NCI-H2171 (cell line): Measurements from ENCODE around the gene METRNL.
"Not testable (repeated sequence)": the region's sequence is repeated elsewhere in the genome, so short reads cannot be mapped to it uniquely, and the experiment has no call there.

Experiments used
- DNase-seq: peaks from one replicate; lab custom pipeline; 2025; lab: John Stamatoyannopoulos, UW

The METRNL gene

GRCh38 chr17:83052241-83052564 is 27.2 kb upstream of the METRNL start:
- DNase-seq = no peak

GRCh38 chr17:83053021-83053681 is 26.3 kb upstream of the METRNL start:
- DNase-seq = no peak

GRCh38 chr17:83053739-83054451 is 25.5 kb upstream of the METRNL start:
- DNase-seq = no peak

- no peak for DNase-seq
These were observed 24.8 kb upstream of the METRNL start for GRCh38 chr17:83054518-83055125.

GRCh38 chr17:83055176-83055575 is 24.2 kb upstream of the METRNL start:
- not testable (repeated sequence) for DNase-seq

- no peak for DNase-seq
These were observed 23.4 kb upstream of the METRNL start for GRCh38 chr17:83055911-83056582.

- no peak for DNase-seq
These were observed 22.6 kb upstream of the METRNL start for GRCh38 chr17:83056583-83057396.

- DNase-seq = no peak
These were observed 22.0 kb upstream of the METRNL start for GRCh38 chr17:83057397-83057761.

GRCh38 chr17:83057793-83058265 is 21.6 kb upstream of the METRNL start:
- DNase-seq = no peak

GRCh38 chr17:83058266-83058798 is 21.1 kb upstream of the METRNL start:
- DNase-seq = no peak

- no peak for DNase-seq
These were observed 17.8 kb upstream of the METRNL start for GRCh38 chr17:83061586-83061985.

GRCh38 chr17:83062011-83062817 is 17.2 kb upstream of the METRNL start:
- no peak for DNase-seq

GRCh38 chr17:83062818-83063671 is 16.4 kb upstream of the METRNL start:
- DNase-seq = no peak

GRCh38 chr17:83064021-83064731 is 15.2 kb upstream of the METRNL start:
- no peak for DNase-seq

GRCh38 chr17:83064732-83065659 is 14.4 kb upstream of the METRNL start:
- DNase-seq = no peak

GRCh38 chr17:83065660-83066542 is 13.5 kb upstream of the METRNL start:
- no peak for DNase-seq

GRCh38 chr17:83066543-83066890 is 12.9 kb upstream of the METRNL start:
- not testable (repeated sequence) for DNase-seq
